ENCODE data around the gene IL12RB1.
"Not testable (repeated sequence)": the region's sequence is repeated elsewhere in the genome, so short reads cannot be mapped to it uniquely, and the experiment has no call there.

Gene IL12RB1

DNA sequence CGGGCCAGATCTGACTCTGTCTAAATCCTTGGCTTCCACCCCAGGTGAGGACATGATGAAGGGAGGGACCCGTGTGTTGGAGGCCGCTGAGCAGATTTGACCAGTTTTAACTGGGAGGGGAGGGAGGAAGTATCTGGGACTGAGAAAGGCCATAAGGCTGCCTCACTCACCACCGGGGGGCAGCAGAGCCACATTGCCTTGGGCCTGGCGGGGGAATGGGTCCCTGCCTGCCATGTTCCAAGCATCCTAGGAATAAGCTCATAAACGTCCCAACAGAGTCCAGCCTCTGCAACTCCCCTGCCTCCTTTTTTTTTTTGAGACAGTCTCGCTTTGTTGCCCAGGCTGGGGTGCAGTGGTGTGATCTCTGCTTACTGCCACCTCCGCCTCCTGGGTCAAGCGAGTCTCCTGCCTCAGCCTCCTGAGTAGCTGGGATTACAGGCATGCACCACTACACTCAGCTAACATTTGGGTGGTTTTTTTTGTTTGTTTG, 26.3 kb upstream of the IL12RB1 start:
- Histone ChIP-seq H3K36me3 (ENCODE audit: control insufficient read depth, insufficient read depth, low read length) (no peaks in the 10 kb centered on the region), H3K4me1 (ENCODE audit: control insufficient read depth, insufficient read depth, low read length) (no peaks in the 10 kb centered on the region), H3K9me3 (ENCODE audit: control insufficient read depth, low read length) (no peaks in the 10 kb centered on the region), H3K27ac (ENCODE audit: insufficient read depth, low read depth, low read length, poor library complexity, severe bottlenecking) (no peak overlapping the region), H3K4me3 (ENCODE audit: insufficient read depth, low read depth, low read length) (no peak overlapping the region), H3K27me3 (ENCODE audit: control insufficient read depth, insufficient read depth, low read length, poor library complexity, severe bottlenecking) (peaks cover 32% of the 10 kb centered on the region)
- WGBS, 2 experiments, result 31 to 32% methylated on average over 9 of the region's 9 CpGs

DNA sequence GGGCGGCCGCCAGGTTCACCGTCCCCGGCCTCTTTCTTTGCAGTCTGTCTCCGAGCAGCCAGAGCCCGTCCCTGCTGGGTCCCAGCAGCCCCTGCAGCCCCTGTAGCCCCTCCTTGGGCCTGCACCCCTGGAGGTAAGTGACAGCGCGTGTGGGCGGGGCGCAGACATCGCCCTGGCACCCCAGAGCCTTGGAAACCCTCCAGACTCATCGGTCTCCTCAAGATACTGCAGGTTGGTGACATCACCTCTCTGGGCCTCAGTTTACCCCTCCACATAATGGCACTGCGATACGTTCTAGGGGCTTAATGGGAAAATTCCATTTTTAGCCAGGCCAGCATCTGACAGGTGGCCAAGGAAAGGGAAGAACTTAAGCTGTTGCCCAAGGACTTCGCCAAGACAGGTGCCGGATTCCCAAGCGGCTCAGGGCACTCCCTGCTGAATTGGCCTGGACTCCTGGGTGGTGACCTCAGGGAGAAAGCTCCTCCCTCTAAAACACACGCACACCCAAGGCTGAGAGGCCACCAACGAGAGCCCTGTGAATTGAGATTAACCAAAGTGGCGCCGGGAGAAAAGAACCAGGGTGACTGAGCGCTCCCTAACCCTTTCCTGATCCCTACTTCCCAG, 24.0 kb upstream of the IL12RB1 start:
- Histone ChIP-seq H3K9me3 (ENCODE audit: control insufficient read depth, low read length) (no peaks in the 10 kb centered on the region), H3K36me3 (ENCODE audit: control insufficient read depth, insufficient read depth, low read length) (no peaks in the 10 kb centered on the region), H3K4me1 (ENCODE audit: control insufficient read depth, insufficient read depth, low read length) (no peaks in the 10 kb centered on the region), H3K27me3 (ENCODE audit: control insufficient read depth, insufficient read depth, low read length, poor library complexity, severe bottlenecking) (peaks cover 32% of the 10 kb centered on the region), H3K27ac (ENCODE audit: insufficient read depth, low read depth, low read length, poor library complexity, severe bottlenecking) (no peak overlapping the region), H3K4me3 (ENCODE audit: insufficient read depth, low read depth, low read length) (peak overlapping the region; percentile 64)
- 45 to 47% methylated on average over 22 of the region's 22 CpGs for WGBS, 2 experiments

DNA sequence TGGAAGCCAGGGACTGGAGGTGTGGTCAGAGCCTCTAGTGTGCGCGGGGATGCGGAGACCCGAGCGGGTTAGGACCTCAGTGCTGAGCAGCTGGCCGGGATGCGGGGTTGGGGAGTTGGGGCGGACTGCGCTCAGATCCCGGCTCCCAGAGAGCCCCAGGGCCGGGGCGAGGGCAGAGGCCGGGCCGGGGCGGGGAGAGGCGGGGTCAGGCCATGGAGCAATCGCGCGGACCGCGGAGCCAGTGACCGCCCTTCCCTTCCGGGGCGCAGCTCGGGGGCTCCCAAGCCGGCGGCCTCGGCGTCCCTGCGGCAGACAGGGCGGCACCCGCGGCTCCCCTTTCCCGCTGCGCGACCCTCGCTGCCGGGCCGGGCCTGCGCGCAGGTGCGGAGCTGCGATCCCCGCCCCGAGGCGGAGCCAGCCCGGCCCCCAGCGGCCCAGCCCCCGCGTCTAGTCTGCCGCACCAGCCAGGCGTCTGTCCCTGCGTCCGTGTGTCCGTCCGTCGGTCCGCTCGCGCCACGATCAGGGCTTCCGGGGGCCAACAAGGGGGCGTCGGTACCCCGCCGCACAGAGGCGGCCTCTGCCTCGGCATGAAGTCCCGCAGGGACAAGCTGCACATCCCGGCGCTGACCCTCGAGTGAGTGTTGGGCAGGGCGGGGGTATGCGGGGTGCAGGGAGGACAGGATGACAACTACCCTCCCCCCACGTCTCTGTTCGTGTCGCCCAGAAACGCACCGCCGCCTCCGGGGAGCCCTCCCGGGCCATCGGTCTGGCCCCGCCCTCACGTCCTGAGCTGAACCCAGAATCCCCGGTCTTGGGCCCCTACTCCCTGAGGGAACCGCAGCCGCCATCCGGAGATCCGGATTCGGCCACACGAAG, 23.2 kb upstream of the IL12RB1 start:
- 1% methylated on average over 92 of the region's 92 CpGs for WGBS, 2 experiments
- no peak overlapping the region for H3K27ac ChIP-seq (ENCODE audit: insufficient read depth, low read depth, low read length, poor library complexity, severe bottlenecking)
- H3K27me3 ChIP-seq (ENCODE audit: control insufficient read depth, insufficient read depth, low read length, poor library complexity, severe bottlenecking), result peaks cover 32% of the 10 kb centered on the region
- H3K36me3 ChIP-seq (ENCODE audit: control insufficient read depth, insufficient read depth, low read length), result no peaks in the 10 kb centered on the region
- H3K9me3 ChIP-seq (ENCODE audit: control insufficient read depth, low read length), result no peaks in the 10 kb centered on the region
- peak overlapping the region; percentile 64 for H3K4me3 ChIP-seq (ENCODE audit: insufficient read depth, low read depth, low read length)
- H3K4me1 ChIP-seq (ENCODE audit: control insufficient read depth, insufficient read depth, low read length), result no peaks in the 10 kb centered on the region

DNA sequence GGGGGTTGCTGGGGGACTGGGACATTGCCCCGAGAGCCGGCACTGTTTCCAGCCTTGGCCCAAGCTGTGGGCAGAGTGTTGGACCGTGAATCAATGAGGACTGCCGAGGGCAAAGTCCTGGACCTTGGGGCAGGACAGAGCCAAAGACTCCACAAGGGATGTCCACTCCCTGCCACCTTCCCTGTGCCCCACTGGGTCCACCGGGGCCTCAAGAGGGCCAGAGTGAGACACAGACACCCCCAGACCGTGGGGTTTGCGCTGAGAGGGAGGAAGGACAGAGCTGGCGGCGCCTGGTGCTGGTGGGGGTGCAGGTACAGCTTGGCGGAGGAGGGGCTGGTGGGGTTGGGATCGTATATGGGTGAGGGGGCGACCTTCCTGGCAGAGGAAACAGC, 22.6 kb upstream of the IL12RB1 start:
- H3K27ac ChIP-seq (ENCODE audit: insufficient read depth, low read depth, low read length, poor library complexity, severe bottlenecking), result no peak overlapping the region

DNA sequence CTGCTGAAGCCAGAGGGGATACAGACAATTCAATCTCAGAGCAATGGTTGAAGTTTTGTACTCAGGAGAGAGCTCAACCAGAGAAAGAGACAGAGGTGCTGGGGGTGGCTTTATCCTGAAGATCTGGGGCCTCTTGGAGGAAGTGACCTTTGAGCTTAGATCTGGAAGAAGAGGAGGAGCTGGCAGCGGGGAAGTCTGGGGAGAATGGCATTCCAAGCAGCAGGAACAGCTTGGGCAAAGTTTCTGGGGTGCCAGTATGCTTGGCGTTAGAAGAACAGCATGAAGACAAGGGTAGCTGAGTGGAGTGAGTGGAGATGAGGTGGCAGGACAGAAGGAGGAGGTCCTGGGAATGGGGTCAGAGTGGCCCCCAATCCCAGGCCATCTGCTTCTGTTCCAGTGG, 22.2 kb upstream of the IL12RB1 start:
- no peak overlapping the region for H3K4me3 ChIP-seq (ENCODE audit: insufficient read depth, low read depth, low read length)
- no peaks in the 10 kb centered on the region for H3K4me1 ChIP-seq (ENCODE audit: control insufficient read depth, insufficient read depth, low read length)
- 68 to 71% methylated on average over 2 of the region's 2 CpGs for WGBS, 2 experiments
- H3K9me3 ChIP-seq (ENCODE audit: control insufficient read depth, low read length), result no peaks in the 10 kb centered on the region
- peaks cover 32% of the 10 kb centered on the region for H3K27me3 ChIP-seq (ENCODE audit: control insufficient read depth, insufficient read depth, low read length, poor library complexity, severe bottlenecking)
- H3K36me3 ChIP-seq (ENCODE audit: control insufficient read depth, insufficient read depth, low read length), result no peaks in the 10 kb centered on the region
- no peak overlapping the region for H3K27ac ChIP-seq (ENCODE audit: insufficient read depth, low read depth, low read length, poor library complexity, severe bottlenecking)

More for the DNA sequence above, 22.6 kb upstream of the IL12RB1 start:
- H3K36me3 ChIP-seq (ENCODE audit: control insufficient read depth, insufficient read depth, low read length), result no peaks in the 10 kb centered on the region
- no peaks in the 10 kb centered on the region for H3K9me3 ChIP-seq (ENCODE audit: control insufficient read depth, low read length)
- peaks cover 32% of the 10 kb centered on the region for H3K27me3 ChIP-seq (ENCODE audit: control insufficient read depth, insufficient read depth, low read length, poor library complexity, severe bottlenecking)
- 38 to 45% methylated on average over 12 of the region's 12 CpGs for WGBS, 2 experiments
- H3K4me1 ChIP-seq (ENCODE audit: control insufficient read depth, insufficient read depth, low read length), result no peaks in the 10 kb centered on the region
- peak overlapping the region; percentile 64 for H3K4me3 ChIP-seq (ENCODE audit: insufficient read depth, low read depth, low read length)

DNA sequence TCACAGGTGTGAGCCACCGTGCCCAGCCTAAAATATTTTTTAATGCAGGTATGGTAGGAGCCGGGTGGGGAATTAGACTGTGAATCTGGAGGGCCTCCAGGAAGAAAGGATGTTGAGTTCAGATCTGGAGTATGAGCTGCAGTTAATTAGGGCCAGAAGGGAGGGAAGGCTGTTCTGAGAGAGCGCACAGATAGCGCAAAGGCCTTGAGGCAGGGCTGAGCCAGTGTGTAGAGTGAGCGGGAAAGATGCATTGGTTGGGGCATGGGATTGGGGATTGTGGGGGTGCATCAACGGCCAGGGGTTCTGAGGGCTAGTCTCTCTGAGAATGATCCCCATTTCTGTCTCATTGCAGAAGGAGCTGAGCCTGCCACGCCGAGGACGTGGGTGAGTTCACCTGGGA, 20.5 kb upstream of the IL12RB1 start:
- no peaks in the 10 kb centered on the region for H3K4me1 ChIP-seq (ENCODE audit: control insufficient read depth, insufficient read depth, low read length)
- no peak overlapping the region for H3K4me3 ChIP-seq (ENCODE audit: insufficient read depth, low read depth, low read length)
- H3K36me3 ChIP-seq (ENCODE audit: control insufficient read depth, insufficient read depth, low read length), result no peaks in the 10 kb centered on the region
- WGBS, 2 experiments, result 93 to 94% methylated on average over 9 of the region's 9 CpGs
- H3K9me3 ChIP-seq (ENCODE audit: control insufficient read depth, low read length), result no peaks in the 10 kb centered on the region
- no peak overlapping the region for H3K27ac ChIP-seq (ENCODE audit: insufficient read depth, low read depth, low read length, poor library complexity, severe bottlenecking)
- H3K27me3 ChIP-seq (ENCODE audit: control insufficient read depth, insufficient read depth, low read length, poor library complexity, severe bottlenecking), result peaks cover 32% of the 10 kb centered on the region

DNA sequence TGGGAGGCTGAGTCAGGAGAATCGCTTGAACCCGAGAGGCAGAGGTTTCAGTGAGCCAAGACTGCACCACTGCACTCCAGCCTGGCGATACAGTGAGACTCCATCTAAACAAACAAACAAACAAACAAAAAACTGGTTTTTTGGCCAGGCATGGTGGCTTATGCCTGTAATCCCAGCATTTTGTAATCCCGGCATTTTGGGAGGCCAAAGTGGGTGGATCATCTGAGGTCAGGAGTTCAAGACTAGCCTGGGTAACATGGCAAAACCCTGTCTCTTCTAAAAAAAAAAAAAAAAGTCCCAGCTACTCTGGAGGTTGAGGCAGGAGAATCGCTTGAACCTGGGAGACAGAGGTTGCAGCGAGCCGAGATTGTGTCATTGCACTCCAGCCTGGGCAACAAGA, 18.5 kb upstream of the IL12RB1 start:
- not testable (repeated sequence) for H3K4me3 ChIP-seq (ENCODE audit: insufficient read depth, low read depth, low read length); H3K9me3 ChIP-seq (ENCODE audit: control insufficient read depth, low read length); H3K4me1 ChIP-seq (ENCODE audit: control insufficient read depth, insufficient read depth, low read length); H3K27ac ChIP-seq (ENCODE audit: insufficient read depth, low read depth, low read length, poor library complexity, severe bottlenecking); H3K36me3 ChIP-seq (ENCODE audit: control insufficient read depth, insufficient read depth, low read length)
- peaks cover 20% of the 10 kb centered on the region for H3K27me3 ChIP-seq (ENCODE audit: control insufficient read depth, insufficient read depth, low read length, poor library complexity, severe bottlenecking)
- WGBS, 2 experiments, result 83 to 85% methylated on average over 7 of the region's 7 CpGs

DNA sequence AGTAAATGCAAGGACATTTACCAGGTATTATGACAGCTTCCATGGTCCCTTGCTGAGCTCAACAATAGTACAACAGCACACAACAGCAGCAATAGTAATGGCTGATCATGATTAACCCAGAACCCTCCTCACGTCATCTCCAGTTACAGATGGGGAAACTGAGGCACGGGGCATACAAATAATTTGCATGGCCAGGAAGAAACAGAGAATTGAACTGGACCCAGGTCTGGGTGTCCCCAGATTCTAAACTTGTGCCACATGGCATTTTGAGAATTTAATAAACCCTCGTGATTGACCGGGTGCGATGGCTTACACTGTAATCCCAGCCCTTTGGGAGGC, 18.0 kb upstream of the IL12RB1 start:
- Histone ChIP-seq H3K36me3 (ENCODE audit: control insufficient read depth, insufficient read depth, low read length) (no peaks in the 10 kb centered on the region), H3K27ac (ENCODE audit: insufficient read depth, low read depth, low read length, poor library complexity, severe bottlenecking) (peak overlapping the region; percentile 26), H3K4me1 (ENCODE audit: control insufficient read depth, insufficient read depth, low read length) (no peaks in the 10 kb centered on the region), H3K9me3 (ENCODE audit: control insufficient read depth, low read length) (no peaks in the 10 kb centered on the region), H3K27me3 (ENCODE audit: control insufficient read depth, insufficient read depth, low read length, poor library complexity, severe bottlenecking) (peaks cover 17% of the 10 kb centered on the region), H3K4me3 (ENCODE audit: insufficient read depth, low read depth, low read length) (peak overlapping the region; percentile 38)
- 74 to 76% methylated on average over 5 of the region's 5 CpGs for WGBS, 2 experiments

DNA sequence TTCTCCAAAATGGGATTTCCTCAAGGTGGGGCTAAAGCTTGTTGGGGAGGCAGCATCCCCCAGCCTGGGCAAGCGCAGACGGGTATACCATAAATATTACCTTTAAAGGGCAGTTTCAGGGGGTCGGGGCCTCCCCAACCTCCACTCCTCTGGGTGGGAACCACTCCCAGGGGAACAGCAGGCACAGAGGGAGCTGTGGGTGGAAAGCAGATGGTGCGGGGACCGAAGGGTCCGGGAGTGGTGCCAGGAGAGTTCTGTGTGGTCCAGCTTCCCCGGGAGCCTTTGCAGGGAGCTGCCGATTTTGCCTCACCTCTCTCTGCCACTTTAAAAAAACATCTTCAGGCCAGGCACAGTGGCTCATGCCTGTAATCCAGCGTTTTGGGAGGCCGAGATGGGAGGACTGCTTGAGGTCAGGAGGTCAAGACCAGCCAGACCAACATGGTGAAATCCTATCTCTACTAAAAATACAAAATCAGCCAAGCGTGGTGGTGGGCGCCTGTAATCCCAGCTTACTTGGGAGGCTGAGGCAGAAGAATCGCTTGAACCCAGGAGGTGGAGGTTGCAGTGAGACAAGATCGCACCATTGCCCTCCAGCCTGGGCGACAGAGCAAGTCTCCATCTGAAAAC, 16.3 kb upstream of the IL12RB1 start:
- H3K27ac ChIP-seq (ENCODE audit: insufficient read depth, low read depth, low read length, poor library complexity, severe bottlenecking), result no peak overlapping the region
- H3K4me3 ChIP-seq (ENCODE audit: insufficient read depth, low read depth, low read length), result no peak overlapping the region
- peaks cover 19% of the 10 kb centered on the region for H3K27me3 ChIP-seq (ENCODE audit: control insufficient read depth, insufficient read depth, low read length, poor library complexity, severe bottlenecking)
- H3K4me1 ChIP-seq (ENCODE audit: control insufficient read depth, insufficient read depth, low read length), result peaks cover 7% of the 10 kb centered on the region
- H3K36me3 ChIP-seq (ENCODE audit: control insufficient read depth, insufficient read depth, low read length), result no peaks in the 10 kb centered on the region
- WGBS, 2 experiments, result 90 to 94% methylated on average over 15 of the region's 15 CpGs
- no peaks in the 10 kb centered on the region for H3K9me3 ChIP-seq (ENCODE audit: control insufficient read depth, low read length)

DNA sequence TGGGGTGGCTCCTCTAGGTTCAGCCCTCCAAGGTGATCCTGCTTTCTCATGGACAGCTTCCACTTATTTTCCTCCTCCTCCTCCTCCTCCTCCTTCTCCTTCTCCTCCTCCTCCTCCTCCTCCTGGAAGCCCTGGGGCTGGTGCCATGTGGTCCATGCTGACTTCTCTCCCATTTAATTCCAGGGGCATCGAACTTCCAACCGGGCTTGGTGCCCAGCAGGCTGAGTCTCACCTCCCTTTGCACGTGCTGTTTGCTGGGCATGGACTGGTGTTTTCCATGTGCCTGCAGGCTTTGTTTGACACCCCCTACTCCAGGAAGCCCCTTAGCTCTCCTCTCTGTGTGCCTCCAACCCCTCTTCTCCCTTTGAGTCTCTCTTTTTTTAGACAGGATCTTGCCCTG, 14.5 kb upstream of the IL12RB1 start:
- Histone ChIP-seq H3K4me3 (ENCODE audit: insufficient read depth, low read depth, low read length) (no peak overlapping the region), H3K27ac (ENCODE audit: insufficient read depth, low read depth, low read length, poor library complexity, severe bottlenecking) (no peak overlapping the region), H3K9me3 (ENCODE audit: control insufficient read depth, low read length) (no peaks in the 10 kb centered on the region), H3K27me3 (ENCODE audit: control insufficient read depth, insufficient read depth, low read length, poor library complexity, severe bottlenecking) (peaks cover 24% of the 10 kb centered on the region), H3K4me1 (ENCODE audit: control insufficient read depth, insufficient read depth, low read length) (peaks cover 7% of the 10 kb centered on the region), H3K36me3 (ENCODE audit: control insufficient read depth, insufficient read depth, low read length) (no peaks in the 10 kb centered on the region)
- WGBS, 2 experiments, result 89 to 92% methylated on average over 3 of the region's 3 CpGs
